ENCODE data around the gene WASL.

- TF ChIP-seq EZH2 (IDR thresholded peaks at IDR 0.05; ENCODE audit: borderline replicate concordance, low read length): no peak
- TF ChIP-seq CTCF (IDR thresholded peaks at IDR 0.05; ENCODE audit: low read length): no peak
Observed at GRCh38 chr7:123752534-123752933, 3.7 kb upstream of the WASL start.
